ENCODE data around the gene PPP1R36.

- TF ChIP-seq POLR2A (IDR thresholded peaks at IDR 0.05) (no peak), EP300 (IDR thresholded peaks at IDR 0.05) (no peak)
Measured at GRCh38 chr14:64544607-64545312, 5.0 kb upstream of the PPP1R36 start.
